ENCODE data around the gene AKT1.

AKT1 gene

GRCh38 chr14:104777808-104778249 lies 17.7 kb downstream of the AKT1 start:
- H3K4me3 ChIP-seq (ENCODE audit: low read depth, low read length) = no peak overlapping the region
- TF ChIP-seq CTCF (IDR thresholded peaks at IDR 0.05; ENCODE audit: control insufficient read depth, extremely low read depth, insufficient read depth) = no peak
- no peak for DNase-seq (ENCODE audit: low read depth)

GRCh38 chr14:104776961-104777807 lies 18.4 kb downstream of the AKT1 start:
- no peak for DNase-seq (ENCODE audit: low read depth)
- no peak overlapping the region for H3K4me3 ChIP-seq (ENCODE audit: low read depth, low read length)
- no peak for TF ChIP-seq CTCF (IDR thresholded peaks at IDR 0.05; ENCODE audit: control insufficient read depth, extremely low read depth, insufficient read depth)

- DNase-seq (ENCODE audit: low read depth) = no peak
- H3K4me3 ChIP-seq (ENCODE audit: low read depth, low read length) = no peak overlapping the region
- no peak for TF ChIP-seq CTCF (IDR thresholded peaks at IDR 0.05; ENCODE audit: control insufficient read depth, extremely low read depth, insufficient read depth)
Observed at GRCh38 chr14:104776481-104776880, 19.1 kb downstream of the AKT1 start.

- TF ChIP-seq CTCF (IDR thresholded peaks at IDR 0.05; ENCODE audit: control insufficient read depth, extremely low read depth, insufficient read depth) = no peak
- no peak for DNase-seq (ENCODE audit: low read depth)
- H3K4me3 ChIP-seq (ENCODE audit: low read depth, low read length) = no peak overlapping the region
Observed at GRCh38 chr14:104775073-104775489, 20.5 kb downstream of the AKT1 start.

GRCh38 chr14:104774453-104775072 lies 21.0 kb downstream of the AKT1 start:
- TF ChIP-seq CTCF (IDR thresholded peaks at IDR 0.05; ENCODE audit: control insufficient read depth, extremely low read depth, insufficient read depth) = no peak
- H3K4me3 ChIP-seq (ENCODE audit: low read depth, low read length) = no peak overlapping the region
- peak; percentile 67 for DNase-seq (ENCODE audit: low read depth)

GRCh38 chr14:104773505-104774452 lies 21.8 kb downstream of the AKT1 start:
- DNase-seq (ENCODE audit: low read depth) = no peak
- TF ChIP-seq CTCF (IDR thresholded peaks at IDR 0.05; ENCODE audit: control insufficient read depth, extremely low read depth, insufficient read depth) = no peak
- H3K4me3 ChIP-seq (ENCODE audit: low read depth, low read length) = no peak overlapping the region
